Ovary (tissue), 3 donors: ENCODE results near the gene MYH6.

Source experiments
- POLR2A ChIP-seq: fragments of 450-650 bp; IDR thresholded peaks from one replicate; pipeline ENCODE4 v1.6.1; 2017; ENCODE audit warnings: antibody characterized with exemption, mild to moderate bottlenecking, moderate library complexity
- TF ChIP-seq, protein P1 (sequence below), 3 donors: fragments of 450-650 bp in 2 of 3; fragments of 200-600 bp in 1 of 3; IDR thresholded peaks; one replicate each; pipeline versions ENCODE4 v1.5.1 to v1.8.0; 2016 to 2022; ENCODE audit warnings: antibody characterized with exemption in 3 of 3, mild to moderate bottlenecking in 1 of 3
- donor health status: DM: no; HTN: no; CAD: no.

DNA sequence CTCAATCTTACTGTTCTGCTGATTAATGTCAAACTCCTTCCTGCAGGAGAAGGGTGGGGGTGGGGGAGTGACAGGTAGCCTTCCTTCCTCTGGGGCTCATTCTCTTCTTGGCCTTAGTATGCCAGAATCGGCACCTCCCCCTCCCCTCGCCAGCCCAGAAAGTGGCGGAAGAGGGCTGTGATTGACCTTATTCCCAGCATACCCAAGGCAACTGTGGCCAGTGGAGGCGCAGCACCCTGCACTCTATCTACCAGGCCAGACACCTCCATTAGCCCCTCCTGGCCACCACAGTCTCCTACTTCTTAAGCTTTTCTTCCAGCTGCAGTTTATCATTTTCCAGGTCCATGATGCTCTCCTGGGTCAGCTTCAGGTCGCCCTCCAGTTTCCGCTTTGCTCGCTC, 15.5 kb downstream of the MYH6 start:
- TF ChIP-seq, protein P1, sequence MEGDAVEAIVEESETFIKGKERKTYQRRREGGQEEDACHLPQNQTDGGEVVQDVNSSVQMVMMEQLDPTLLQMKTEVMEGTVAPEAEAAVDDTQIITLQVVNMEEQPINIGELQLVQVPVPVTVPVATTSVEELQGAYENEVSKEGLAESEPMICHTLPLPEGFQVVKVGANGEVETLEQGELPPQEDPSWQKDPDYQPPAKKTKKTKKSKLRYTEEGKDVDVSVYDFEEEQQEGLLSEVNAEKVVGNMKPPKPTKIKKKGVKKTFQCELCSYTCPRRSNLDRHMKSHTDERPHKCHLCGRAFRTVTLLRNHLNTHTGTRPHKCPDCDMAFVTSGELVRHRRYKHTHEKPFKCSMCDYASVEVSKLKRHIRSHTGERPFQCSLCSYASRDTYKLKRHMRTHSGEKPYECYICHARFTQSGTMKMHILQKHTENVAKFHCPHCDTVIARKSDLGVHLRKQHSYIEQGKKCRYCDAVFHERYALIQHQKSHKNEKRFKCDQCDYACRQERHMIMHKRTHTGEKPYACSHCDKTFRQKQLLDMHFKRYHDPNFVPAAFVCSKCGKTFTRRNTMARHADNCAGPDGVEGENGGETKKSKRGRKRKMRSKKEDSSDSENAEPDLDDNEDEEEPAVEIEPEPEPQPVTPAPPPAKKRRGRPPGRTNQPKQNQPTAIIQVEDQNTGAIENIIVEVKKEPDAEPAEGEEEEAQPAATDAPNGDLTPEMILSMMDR (IDR thresholded peaks at IDR 0.05): no peak
- no peak for TF ChIP-seq POLR2A
